ENCODE data around the gene ROS1.

ROS1 gene

GRCh38 chr6:117328500-117328899 is 97.2 kb downstream of the ROS1 start:
- Histone ChIP-seq H2BK120ac (ENCODE audit: insufficient read depth, low read length, poor library complexity) (no peak overlapping the region), H2AFZ (ENCODE audit: insufficient read depth, low read length, poor library complexity) (no peak overlapping the region), H2BK12ac (ENCODE audit: low read length) (no peak overlapping the region), H3K27me3 (ENCODE audit: insufficient read depth, low read length) (no peaks in the 10 kb centered on the region), H4K8ac (ENCODE audit: low read depth, low read length) (no peak overlapping the region), H3K14ac (ENCODE audit: low read length) (no peak overlapping the region), H3K4me1 (ENCODE audit: control insufficient read depth in 1 of 2, insufficient read depth in 2 of 2, low read length in 2 of 2) (no peaks in the 10 kb centered on the region), H3K9ac (ENCODE audit: low read length) (no peak overlapping the region), H3K27ac (ENCODE audit: low read depth, low read length) (no peak overlapping the region), H3K79me1 (ENCODE audit: low read length) (no peaks in the 10 kb centered on the region), H4K12ac (ENCODE audit: low read depth, low read length) (no peak overlapping the region), H2AK5ac (ENCODE audit: low read length) (no peak overlapping the region), H3K4me3 (ENCODE audit: low read depth, low read length) (no peak overlapping the region), H3K4me2 (ENCODE audit: low read length) (no peak overlapping the region), H3K23ac (ENCODE audit: low read length) (no peak overlapping the region), H3K9me3 (ENCODE audit: insufficient read depth, low read depth, low read length) (no peaks in the 10 kb centered on the region), H3K4ac (ENCODE audit: low read depth, low read length) (no peak overlapping the region), H3K36me3 (ENCODE audit: control insufficient read depth in 1 of 2, insufficient read depth in 2 of 2, low read length in 2 of 2) (no peaks in the 10 kb centered on the region), H2BK5ac (ENCODE audit: low read depth, low read length, poor library complexity) (no peak overlapping the region), H3K79me2 (ENCODE audit: control insufficient read depth, insufficient read depth, low read length, poor library complexity) (no peaks in the 10 kb centered on the region), H4K91ac (ENCODE audit: low read depth, low read length) (no peak overlapping the region), H3K18ac (ENCODE audit: low read length) (no peak overlapping the region)
- DNase-seq, result no peak
- WGBS (ENCODE audit: extremely low coverage, insufficient coverage, insufficient read length), result no CpG with 5 or more reads among the region's 4 CpGs

GRCh38 chr6:117328005-117328389 is 97.7 kb downstream of the ROS1 start:
- Histone ChIP-seq H3K4ac (ENCODE audit: low read depth, low read length) (no peak overlapping the region), H3K4me2 (ENCODE audit: low read length) (no peak overlapping the region), H2AK5ac (ENCODE audit: low read length) (no peak overlapping the region), H2AFZ (ENCODE audit: insufficient read depth, low read length, poor library complexity) (no peak overlapping the region), H3K27me3 (ENCODE audit: insufficient read depth, low read length) (no peaks in the 10 kb centered on the region), H3K18ac (ENCODE audit: low read length) (no peak overlapping the region), H2BK12ac (ENCODE audit: low read length) (no peak overlapping the region), H3K79me1 (ENCODE audit: low read length) (no peaks in the 10 kb centered on the region), H3K9me3 (ENCODE audit: insufficient read depth, low read depth, low read length) (no peaks in the 10 kb centered on the region), H3K79me2 (ENCODE audit: control insufficient read depth, insufficient read depth, low read length, poor library complexity) (no peaks in the 10 kb centered on the region), H3K36me3 (ENCODE audit: control insufficient read depth in 1 of 2, insufficient read depth in 2 of 2, low read length in 2 of 2) (no peaks in the 10 kb centered on the region), H4K91ac (ENCODE audit: low read depth, low read length) (no peak overlapping the region), H3K4me3 (ENCODE audit: low read depth, low read length) (no peak overlapping the region), H2BK5ac (ENCODE audit: low read depth, low read length, poor library complexity) (no peak overlapping the region), H4K12ac (ENCODE audit: low read depth, low read length) (no peak overlapping the region), H3K14ac (ENCODE audit: low read length) (no peak overlapping the region), H4K8ac (ENCODE audit: low read depth, low read length) (no peak overlapping the region), H3K9ac (ENCODE audit: low read length) (no peak overlapping the region), H3K4me1 (ENCODE audit: control insufficient read depth in 1 of 2, insufficient read depth in 2 of 2, low read length in 2 of 2) (no peaks in the 10 kb centered on the region), H2BK120ac (ENCODE audit: insufficient read depth, low read length, poor library complexity) (no peak overlapping the region), H3K27ac (ENCODE audit: low read depth, low read length) (no peak overlapping the region), H3K23ac (ENCODE audit: low read length) (no peak overlapping the region)
- DNase-seq, result no peak

GRCh38 chr6:117327149-117328004 is 98.4 kb downstream of the ROS1 start:
- H3K36me3 ChIP-seq (ENCODE audit: control insufficient read depth in 1 of 2, insufficient read depth in 2 of 2, low read length in 2 of 2), result no peaks in the 10 kb centered on the region
- DNase-seq, result no peak
- no peak overlapping the region for H3K23ac ChIP-seq (ENCODE audit: low read length)
- no peaks in the 10 kb centered on the region for H3K27me3 ChIP-seq (ENCODE audit: insufficient read depth, low read length)
- no peak overlapping the region for H2AK5ac ChIP-seq (ENCODE audit: low read length)
- no peaks in the 10 kb centered on the region for H3K9me3 ChIP-seq (ENCODE audit: insufficient read depth, low read depth, low read length)
- H3K4me2 ChIP-seq (ENCODE audit: low read length), result no peak overlapping the region
- H3K27ac ChIP-seq (ENCODE audit: low read depth, low read length), result no peak overlapping the region
- no peak overlapping the region for H3K18ac ChIP-seq (ENCODE audit: low read length)
- no CpG with 5 or more reads among the region's 8 CpGs for WGBS (ENCODE audit: extremely low coverage, insufficient coverage, insufficient read length)
- H2BK120ac ChIP-seq (ENCODE audit: insufficient read depth, low read length, poor library complexity), result no peak overlapping the region
- no peaks in the 10 kb centered on the region for H3K4me1 ChIP-seq (ENCODE audit: control insufficient read depth in 1 of 2, insufficient read depth in 2 of 2, low read length in 2 of 2)
- H2AFZ ChIP-seq (ENCODE audit: insufficient read depth, low read length, poor library complexity), result no peak overlapping the region
- no peak overlapping the region for H2BK12ac ChIP-seq (ENCODE audit: low read length)
- H4K12ac ChIP-seq (ENCODE audit: low read depth, low read length), result no peak overlapping the region
- no peak overlapping the region for H4K91ac ChIP-seq (ENCODE audit: low read depth, low read length)
- no peak overlapping the region for H3K9ac ChIP-seq (ENCODE audit: low read length)
- no peaks in the 10 kb centered on the region for H3K79me2 ChIP-seq (ENCODE audit: control insufficient read depth, insufficient read depth, low read length, poor library complexity)
- no peak overlapping the region for H2BK5ac ChIP-seq (ENCODE audit: low read depth, low read length, poor library complexity)
- H3K4ac ChIP-seq (ENCODE audit: low read depth, low read length), result no peak overlapping the region
- H3K14ac ChIP-seq (ENCODE audit: low read length), result no peak overlapping the region
- no peaks in the 10 kb centered on the region for H3K79me1 ChIP-seq (ENCODE audit: low read length)
- no peak overlapping the region for H3K4me3 ChIP-seq (ENCODE audit: low read depth, low read length)
- no peak overlapping the region for H4K8ac ChIP-seq (ENCODE audit: low read depth, low read length)

- H3K4ac ChIP-seq (ENCODE audit: low read depth, low read length), result no peak overlapping the region
- no peaks in the 10 kb centered on the region for H3K9me3 ChIP-seq (ENCODE audit: insufficient read depth, low read depth, low read length)
- no peak overlapping the region for H4K12ac ChIP-seq (ENCODE audit: low read depth, low read length)
- H3K9ac ChIP-seq (ENCODE audit: low read length), result peak overlapping the region; percentile 33
- no CpG with 5 or more reads among the region's 1 CpG for WGBS (ENCODE audit: extremely low coverage, insufficient coverage, insufficient read length)
- no peaks in the 10 kb centered on the region for H3K36me3 ChIP-seq (ENCODE audit: control insufficient read depth in 1 of 2, insufficient read depth in 2 of 2, low read length in 2 of 2)
- no peak overlapping the region for H2BK5ac ChIP-seq (ENCODE audit: low read depth, low read length, poor library complexity)
- no peak overlapping the region for H3K18ac ChIP-seq (ENCODE audit: low read length)
- no peak overlapping the region for H4K8ac ChIP-seq (ENCODE audit: low read depth, low read length)
- no peak overlapping the region for H3K4me2 ChIP-seq (ENCODE audit: low read length)
- no peaks in the 10 kb centered on the region for H3K4me1 ChIP-seq (ENCODE audit: control insufficient read depth in 1 of 2, insufficient read depth in 2 of 2, low read length in 2 of 2)
- H2BK12ac ChIP-seq (ENCODE audit: low read length), result no peak overlapping the region
- no peak overlapping the region for H2BK120ac ChIP-seq (ENCODE audit: insufficient read depth, low read length, poor library complexity)
- H3K14ac ChIP-seq (ENCODE audit: low read length), result no peak overlapping the region
- no peaks in the 10 kb centered on the region for H3K79me2 ChIP-seq (ENCODE audit: control insufficient read depth, insufficient read depth, low read length, poor library complexity)
- H3K23ac ChIP-seq (ENCODE audit: low read length), result no peak overlapping the region
- H3K79me1 ChIP-seq (ENCODE audit: low read length), result no peaks in the 10 kb centered on the region
- no peak overlapping the region for H2AFZ ChIP-seq (ENCODE audit: insufficient read depth, low read length, poor library complexity)
- no peak overlapping the region for H2AK5ac ChIP-seq (ENCODE audit: low read length)
- H3K27ac ChIP-seq (ENCODE audit: low read depth, low read length), result no peak overlapping the region
- no peak overlapping the region for H4K91ac ChIP-seq (ENCODE audit: low read depth, low read length)
- no peaks in the 10 kb centered on the region for H3K27me3 ChIP-seq (ENCODE audit: insufficient read depth, low read length)
- no peak overlapping the region for H3K4me3 ChIP-seq (ENCODE audit: low read depth, low read length)
- no peak for DNase-seq
These were observed 99.3 kb downstream of the ROS1 start for GRCh38 chr6:117326396-117326795.

Data from trophoblast cell (in vitro differentiated cells and primary cell).